Fibroblast of lung (primary cell): ENCODE measurements around the gene RAB31.

Source experiments
- CTCF ChIP-seq, 2 donors: IDR thresholded peaks in 1 of 2; conservative IDR thresholded peaks in 1 of 2; 1 replicate in 1 of 2; 2 replicates in 1 of 2; pipeline ENCODE4 v1.5.1; 2011 to 2012; ENCODE audit warnings: low read length in 2 of 2, control low read depth in 1 of 2, inconsistent platforms in 1 of 2, low read depth in 1 of 2, mild to moderate bottlenecking in 1 of 2
- EZH2 ChIP-seq: IDR thresholded peaks from 2 replicates; pipeline ENCODE4 v1.5.1; 2012; ENCODE audit warnings: low read length, control low read depth, mild to moderate bottlenecking; ENCODE audit errors: missing control alignments

DNA sequence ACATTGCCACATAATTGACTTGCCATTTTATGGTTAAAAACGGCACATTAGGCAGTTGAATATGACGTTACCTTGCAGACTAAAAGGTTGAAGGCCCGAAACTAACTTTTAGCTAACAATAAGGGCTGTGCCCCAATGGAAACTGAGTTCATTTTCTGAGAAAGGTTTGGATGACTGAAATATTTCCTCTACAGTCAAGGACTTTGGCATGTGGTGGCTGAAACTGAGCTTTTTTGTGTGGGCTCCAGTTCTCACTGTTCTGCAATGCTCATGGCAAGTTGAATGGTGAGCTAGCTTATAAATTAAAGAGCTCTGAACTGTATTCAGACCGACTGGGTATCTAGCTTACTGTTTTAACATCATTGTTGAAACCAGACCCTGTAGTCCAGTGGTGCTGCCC is 153.8 kb downstream of the RAB31 start:
- no peak for TF ChIP-seq CTCF (conservative IDR thresholded peaks at IDR 0.05 in 1 of 2, IDR thresholded peaks at IDR 0.05 in 1 of 2; ENCODE audit: low read depth in 1 of 2, low read length in 2 of 2)
- no peak for TF ChIP-seq EZH2
